Endothelial cell of umbilical vein (primary cell): ENCODE measurements around the gene SLC7A6OS. TPM values are rescaled to one million over a fixed set of nuclear protein-coding genes. Genes with fewer than 3 reads are reported as not detected.

Source experiments
- BruUV-seq: library from RNA; stranded (reverse); fragments of 400-500 nt; replicated peaks from 2 replicates; lab custom pipeline; 2021; lab: Mats Ljungman, UMichigan
- CTCF ChIA-PET: fragments of 300-600, 350-600 bp; sonication (Branson Sonifier 250); formaldehyde crosslinking; loops from one replicate; lab custom pipeline; 2021; ENCODE audit warnings: antibody characterized with exemption, inconsistent platforms; lab: Charles Lee
- POLR2A ChIA-PET: fragments of 300-600, 350-600 bp; sonication (Branson Sonifier 250); formaldehyde crosslinking; loops from one replicate; lab custom pipeline; 2021; ENCODE audit warnings: antibody characterized with exemption, inconsistent platforms; lab: Charles Lee
- DNase-seq: peaks from one replicate; pipeline ENCODE4 v3.0.0-alpha.2; 2011; ENCODE audit warnings: low read depth, low spot score
- FAIRE-seq: peaks from 2 replicates; lab custom pipeline; 2011; peaks lifted over from hg19 to GRCh38; lab: Jason Lieb, UNC
- H2AFZ ChIP-seq: 2 replicates; pipeline ENCODE4 v1.6.0; 2012; ENCODE audit warnings: low read depth, low read length, control low read depth, inconsistent platforms
- H3K27ac ChIP-seq: 2 replicates; pipeline ENCODE4 v1.5.1; 2011; ENCODE audit warnings: low read depth, mild to moderate bottlenecking, control low read depth, low read length, moderate library complexity; ENCODE audit not compliant: insufficient read depth
- H3K27me3 ChIP-seq, 2 experiments: 2 replicates each; pipeline versions ENCODE4 v1.6.0 to v1.6.1; 2011; ENCODE audit warnings: low read length in 2 of 2, mixed read lengths in 1 of 2; ENCODE audit not compliant: control insufficient read depth in 2 of 2, insufficient read depth in 2 of 2
- H3K36me3 ChIP-seq, 2 experiments: 2 replicates in 1 of 2; 3 replicates in 1 of 2; pipeline ENCODE4 v1.5.1; 2011; ENCODE audit warnings: low read length in 2 of 2, mild to moderate bottlenecking in 1 of 2, moderate library complexity in 1 of 2; ENCODE audit not compliant: control insufficient read depth in 2 of 2, insufficient read depth in 2 of 2; ENCODE audit errors: extremely low read depth in 1 of 2
- H3K4me1 ChIP-seq: 3 replicates; pipeline ENCODE4 v1.5.1; 2011; ENCODE audit warnings: mild to moderate bottlenecking, low read length; ENCODE audit not compliant: control insufficient read depth, insufficient read depth; ENCODE audit errors: extremely low read depth
- H3K4me2 ChIP-seq: 2 replicates; pipeline ENCODE4 v1.6.1; 2011; ENCODE audit warnings: low read length, control low read depth, mixed read lengths; ENCODE audit not compliant: insufficient read depth
- H3K4me3 ChIP-seq, 3 experiments: fragments of 200-600 bp in 1 of 3; sonication (generic), shearing (Covaris generic) in 1 of 3; replicated peaks in 1 of 3; 2 replicates each; pipeline ENCODE4 v1.5.1; 2011 to 2016; ENCODE audit warnings: control low read depth in 3 of 3, low read length in 3 of 3, mild to moderate bottlenecking in 2 of 3, inconsistent platforms in 1 of 3, low read depth in 1 of 3, moderate library complexity in 1 of 3; ENCODE audit not compliant: insufficient read depth in 1 of 3
- H3K79me2 ChIP-seq: 2 replicates; pipeline ENCODE4 v1.6.0; 2012; ENCODE audit warnings: low read length, inconsistent platforms; ENCODE audit not compliant: control insufficient read depth, insufficient read depth
- H3K9ac ChIP-seq: replicated peaks from 2 replicates; pipeline ENCODE3; 2011; ENCODE audit warnings: low read length, control low read depth; ENCODE audit not compliant: insufficient read depth; ENCODE audit errors: extremely low read depth
- H3K9me1 ChIP-seq: replicated peaks from 3 replicates; pipeline ENCODE4 v1.6.0; 2011; ENCODE audit warnings: mild to moderate bottlenecking, low read length; ENCODE audit not compliant: control insufficient read depth, insufficient read depth; ENCODE audit errors: extremely low read depth
- H3K9me3 ChIP-seq: replicated peaks from 2 replicates; pipeline ENCODE4 v1.5.1; 2012; ENCODE audit warnings: low read length, inconsistent platforms; ENCODE audit not compliant: control insufficient read depth, insufficient read depth
- H4K20me1 ChIP-seq: replicated peaks from 2 replicates; pipeline ENCODE3; 2011; ENCODE audit warnings: mild to moderate bottlenecking, low read length; ENCODE audit not compliant: control insufficient read depth, insufficient read depth; ENCODE audit errors: extremely low read depth
- CTCF ChIP-seq, 2 donors: IDR thresholded peaks; 1 replicate in 1 of 2; 2 replicates in 1 of 2; pipeline ENCODE4 v1.5.1; 2011; ENCODE audit warnings: low read length in 2 of 2, mild to moderate bottlenecking in 2 of 2, moderate library complexity in 2 of 2, control low read depth in 1 of 2, inconsistent platforms in 1 of 2, low read depth in 1 of 2; ENCODE audit not compliant: insufficient read depth in 1 of 2; ENCODE audit errors: extremely low read depth in 1 of 2
- EZH2 ChIP-seq: IDR thresholded peaks from 2 replicates; pipeline ENCODE4 v1.6.1; 2012; ENCODE audit warnings: borderline replicate concordance, low read depth, mild to moderate bottlenecking, moderate library complexity, low read length, inconsistent platforms; ENCODE audit not compliant: severe bottlenecking
- FOS ChIP-seq: IDR thresholded peaks from 2 replicates; pipeline ENCODE4 v1.6.1; 2011; ENCODE audit warnings: mild to moderate bottlenecking, low read length, moderate library complexity, borderline replicate concordance; ENCODE audit not compliant: insufficient read depth
- GATA2 ChIP-seq: IDR thresholded peaks from 2 replicates; pipeline ENCODE4 v1.7.0; 2011; ENCODE audit warnings: low read depth, mild to moderate bottlenecking, moderate library complexity, mixed read lengths, low read length; ENCODE audit not compliant: insufficient read length, insufficient read depth
- JUN ChIP-seq: IDR thresholded peaks from 2 replicates; pipeline ENCODE4 v1.6.1; 2011; ENCODE audit warnings: borderline replicate concordance, low read depth; ENCODE audit not compliant: insufficient read length, insufficient read depth
- MAX ChIP-seq: IDR thresholded peaks from 2 replicates; pipeline ENCODE4 v1.6.1; 2011; ENCODE audit not compliant: insufficient read depth, insufficient read length
- MYC ChIP-seq: IDR thresholded peaks from one replicate; pipeline ENCODE4 v1.6.1; 2011; ENCODE audit warnings: mild to moderate bottlenecking, low read depth, low read length
- POLR2A ChIP-seq: IDR thresholded peaks from 2 replicates; pipeline ENCODE4 v1.6.1; 2012; ENCODE audit warnings: low read depth, mild to moderate bottlenecking, control low read depth, low read length
- POLR2AphosphoS5 ChIP-seq: IDR thresholded peaks from 2 replicates; pipeline ENCODE4 v1.6.1; 2012; ENCODE audit warnings: low read depth, mild to moderate bottlenecking, control low read depth, low read length, moderate library complexity; ENCODE audit not compliant: insufficient read depth
- dilution Hi-C: fragments of 300-500 bp; cut with MboI; formaldehyde crosslinking; loops from one replicate; pipeline ENCODE4 v1.15.0; 2019; ENCODE audit warnings: low sequenced_read_pairs; ENCODE audit not compliant: extremely low pct_ligation_motif_present
- intact Hi-C: fragments of 100-400 bp; cut with micrococcal nuclease; formaldehyde crosslinking; loops from one replicate; pipeline ENCODE4 v1.10.0; 2022
- polyA plus RNA-seq, 4 experiments: library from polyadenylated mRNA; depleted of rRNA in 3 of 4; stranded (reverse) in 3 of 4; unstranded in 1 of 4; fragments of >200 nt; gene quantifications; 2 replicates each; pipeline versions ENCODE4 v1.2.1 to v1.2.3, GENCODE V29; 2011 to 2012; ENCODE audit warnings: missing spikeins in 1 of 4
- total RNA-seq: library from RNA; stranded (reverse); gene quantifications from 2 replicates; pipeline ENCODE4 v1.2.3, GENCODE V29; 2021

The SLC7A6OS gene
- total and polyA plus RNA-seq, 2 donors (not counting 3 experiments of a cell fraction or from before 2014, with no cell fraction given), result 8.3 to 22.9 TPM

- FAIRE-seq (no peak), DNase-seq (no peak)
- Histone ChIP-seq H3K79me2 (peaks cover 11% of the 10 kb centered on the region), H3K9me3 (no peaks in the 10 kb centered on the region), H4K20me1 (no peaks in the 10 kb centered on the region), H3K9me1 (no peaks in the 10 kb centered on the region), H3K36me3 (peaks cover 39 to 47% of the 10 kb centered on the region in 2 experiments), H3K27me3 (no peaks in the 10 kb centered on the region), H3K4me1 (no peaks in the 10 kb centered on the region), H3K27ac (no peak overlapping the region), H3K4me2 (no peak overlapping the region), H3K9ac (no peak overlapping the region), H3K4me3 (no peak overlapping the region), H2AFZ (no peak overlapping the region)
- ChIA-PET POLR2A (interaction anchor here (0.9 kb wide), 1 partner anchor 15 kb away, joined by 3 read pairs; the partner anchor contains the start of genes PRMT7 and SLC7A6OS), CTCF (interaction anchor here (1.4 to 10.9 kb wide), 2 partner anchors 28 to 34 kb away, joined by 7 to 120 read pairs; partner anchors contain the start of gene SLC7A6)
- intact Hi-C loops, result no loop called here
- TF ChIP-seq CTCF (IDR thresholded peaks at IDR 0.05; ENCODE audit: extremely low read depth in 1 of 2, insufficient read depth in 1 of 2, low read depth in 1 of 2, low read length in 2 of 2) (no peak), POLR2AphosphoS5 (no peak), GATA2 (no peak), MYC (no peak), POLR2A (no peak), MAX (no peak), FOS (no peak), JUN (no peak), EZH2 (no peak)
- BruUV-seq, result no TSS peak
- dilution Hi-C loops, result no loop called here
These were observed 14.5 kb downstream of the SLC7A6OS start for GRCh38 chr16:68296291-68296690.
